CD4-positive, alpha-beta T cell (primary cell): Measurements from ENCODE around the gene SYCN. TPM values are rescaled to one million over a fixed set of nuclear protein-coding genes. Genes with fewer than 3 reads are reported as not detected.

Source experiments
- ATAC-seq: fragments of 200-7000 bp; cut with Tn5 transposase; one replicate; pipeline ENCODE4 v1.10.0; 2022; ENCODE audit warnings: mild to moderate bottlenecking; ENCODE audit not compliant: poor library complexity
- CTCF ChIA-PET: fragments of 350-600 bp; sonication (Branson Sonifier 250); formaldehyde crosslinking; loops from one replicate; lab custom pipeline; 2021; ENCODE audit warnings: antibody characterized with exemption, inconsistent platforms; lab: Charles Lee
- POLR2A ChIA-PET: fragments of 350-600 bp; sonication (Branson Sonifier 250); formaldehyde crosslinking; loops from one replicate; lab custom pipeline; 2021; ENCODE audit warnings: antibody characterized with exemption, inconsistent platforms; lab: Charles Lee
- DNase-seq, 14 experiments: peaks; one replicate each; pipeline ENCODE4 v3.0.0-alpha.2; 2013 to 2020; ENCODE audit warnings: mixed read lengths in 2 of 14
- H3K27ac ChIP-seq, 2 donors: one replicate each; pipeline versions ENCODE4 v1.5.1 to v1.7.0; 2013; ENCODE audit warnings: low read length in 2 of 2, low read depth in 1 of 2, mild to moderate bottlenecking in 1 of 2
- H3K27me3 ChIP-seq, 2 experiments: 1 replicate in 1 of 2; 2 replicates in 1 of 2; pipeline versions ENCODE4 v1.6.1 to v1.7.0; 2013; ENCODE audit warnings: low read length in 2 of 2, control low read depth in 1 of 2, mild to moderate bottlenecking in 1 of 2, moderate library complexity in 1 of 2; ENCODE audit not compliant: insufficient read depth in 2 of 2, control insufficient read depth in 1 of 2
- H3K36me3 ChIP-seq: one replicate; pipeline ENCODE4 v1.6.1; 2013; ENCODE audit warnings: low read length, control low read depth; ENCODE audit not compliant: insufficient read depth
- H3K4me1 ChIP-seq: one replicate; pipeline ENCODE4 v1.6.1; 2013; ENCODE audit warnings: low read length, control low read depth; ENCODE audit not compliant: insufficient read depth
- H3K4me3 ChIP-seq: one replicate; pipeline ENCODE4 v1.5.1; 2013; ENCODE audit warnings: mild to moderate bottlenecking, low read length, moderate library complexity
- H3K9me3 ChIP-seq, 2 experiments: 1 replicate in 1 of 2; 2 replicates in 1 of 2; pipeline versions ENCODE4 v1.6.1 to v1.7.0; 2013; ENCODE audit warnings: low read length in 2 of 2, mild to moderate bottlenecking in 2 of 2, control low read depth in 1 of 2, moderate library complexity in 1 of 2; ENCODE audit not compliant: control insufficient read depth in 1 of 2, insufficient read depth in 1 of 2
- H3K27ac Mint-ChIP-seq: one replicate; pipeline ENCODE4 v1.8.0; 2020; ENCODE audit warnings: mixed read lengths
- H3K27me3 Mint-ChIP-seq: one replicate; pipeline ENCODE4 v1.8.0; 2021; ENCODE audit warnings: mixed read lengths
- H3K36me3 Mint-ChIP-seq: one replicate; pipeline ENCODE4 v1.8.0; 2021; ENCODE audit warnings: low read depth, mixed read lengths
- H3K4me1 Mint-ChIP-seq: one replicate; pipeline ENCODE4 v1.8.0; 2021; ENCODE audit warnings: low read depth, mixed read lengths
- H3K4me3 Mint-ChIP-seq: one replicate; pipeline ENCODE4 v1.8.0; 2020; ENCODE audit warnings: mild to moderate bottlenecking, mixed read lengths
- H3K9me3 Mint-ChIP-seq: one replicate; pipeline ENCODE4 v1.8.0; 2020; ENCODE audit warnings: mixed read lengths
- CTCF ChIP-seq: fragments of 200-600 bp; IDR thresholded peaks from one replicate; pipeline ENCODE4 v1.8.0; 2022; ENCODE audit warnings: antibody characterized with exemption, mild to moderate bottlenecking
- intact Hi-C, 2 experiments: fragments of 100-400 bp; cut with DNase I in 1 of 2; cut with micrococcal nuclease in 1 of 2; formaldehyde crosslinking; loops; one replicate each; pipeline versions ENCODE4 v1.15.1 to v1.9.0; 2023 to 2025; cut with DNase I, micrococcal nuclease
- total RNA-seq, 174 experiments: library from RNA in 2 of 174; stranded (reverse) in 2 of 174; gene quantifications; one replicate each; pipeline ENCODE4 v1.2.3 and lab custom pipeline; 2021 to 2026

SYCN gene
- total RNA-seq, 2 experiments from 2014 or later, result not detected

DNA sequence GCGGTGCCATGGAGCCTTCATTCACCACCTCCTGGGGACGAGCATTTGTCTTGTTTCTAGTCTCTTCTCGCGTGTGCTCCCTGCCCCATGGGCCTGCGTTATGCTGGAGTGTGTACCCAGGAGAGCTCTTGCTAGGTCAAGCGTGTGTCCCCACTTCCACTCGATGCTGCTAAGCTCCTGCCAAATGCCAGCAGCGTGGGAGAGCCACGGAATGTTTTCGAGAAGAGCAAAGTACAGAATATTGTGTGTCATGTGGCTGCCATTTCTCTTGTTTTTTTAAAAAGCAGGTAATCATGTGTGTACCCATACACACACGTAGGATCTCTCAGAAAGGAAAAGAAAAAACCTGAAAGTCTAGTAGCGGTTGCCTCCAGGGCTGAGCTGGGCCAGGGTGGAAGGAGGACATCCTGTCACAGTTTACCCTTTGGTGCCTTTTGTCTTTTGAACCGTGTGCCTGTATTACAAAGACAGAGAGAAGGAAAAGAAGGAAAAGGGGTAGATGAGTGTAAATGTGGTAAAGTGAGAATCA is 49.9 kb downstream of the SYCN start:
- peaks cover 28% of the 10 kb centered on the region for H3K4me1 Mint-ChIP-seq
- H3K27ac Mint-ChIP-seq, result no peak overlapping the region
- Histone ChIP-seq H3K36me3 (peaks cover 2% of the 10 kb centered on the region), H3K27me3 (no peaks in the 10 kb centered on the region), H3K9me3 (no peaks in the 10 kb centered on the region), H3K4me1 (peaks cover 7% of the 10 kb centered on the region), H3K4me3 (no peak overlapping the region), H3K27ac (no peak overlapping the region)
- no peaks in the 10 kb centered on the region for H3K9me3 Mint-ChIP-seq
- no peaks in the 10 kb centered on the region for H3K27me3 Mint-ChIP-seq
- TF ChIP-seq CTCF, result no peak
- ChIA-PET CTCF (no interaction called here), POLR2A (no interaction called here)
- H3K36me3 Mint-ChIP-seq, result no peaks in the 10 kb centered on the region
- ATAC-seq (no peak), DNase-seq (no peak)
- no peak overlapping the region for H3K4me3 Mint-ChIP-seq
- intact Hi-C loops, result no loop called here

Other genes starting within 250 kb of the SYCN start
- not detected for gene FBXO17, start 228.5 kb downstream of the SYCN start, total RNA-seq
- gene FBXO27, start 171.7 kb downstream of the SYCN start, total RNA-seq, result under 1 TPM in 1 of 2 experiments, not detected in 1; 0.11 TPM
- not detected for gene ACP7, start 119.9 kb downstream of the SYCN start, total RNA-seq
- gene PAK4, start 78.5 kb downstream of the SYCN start, total RNA-seq, result 1 to 10 TPM; 2.7 to 6.3 TPM
- gene NCCRP1, start 7.3 kb downstream of the SYCN start, total RNA-seq, result not detected
- gene IFNL3, start 40.7 kb upstream of the SYCN start, total RNA-seq, result not detected
- not detected for gene IFNL4, start 44.6 kb upstream of the SYCN start, total RNA-seq
- not detected for gene IFNL2, start 64.1 kb upstream of the SYCN start, total RNA-seq
- gene IFNL1, start 92.1 kb upstream of the SYCN start, total RNA-seq, result not detected
- 1 to 10 TPM; 2.3 to 2.6 TPM for gene LRFN1, start 116.6 kb upstream of the SYCN start, total RNA-seq
- 100 to 1,000 TPM; 352 to 367 TPM for gene GMFG, start 131.8 kb upstream of the SYCN start, total RNA-seq
- gene SAMD4B, start 138.2 kb upstream of the SYCN start, total RNA-seq, result 10 to 100 TPM; 65.0 to 66.9 TPM
- gene PAF1, start 186.8 kb upstream of the SYCN start, total RNA-seq, result 100 to 1,000 TPM in 1 of 2 experiments, 10 to 100 TPM in 1; 99.6 to 101 TPM
- gene MED29, start 187.1 kb upstream of the SYCN start, total RNA-seq, result 10 to 100 TPM; 45.0 to 46.1 TPM
- 1,000 to 10,000 TPM; 1,278 to 1,362 TPM for gene ZFP36, start 202.6 kb upstream of the SYCN start, total RNA-seq
- 10 to 100 TPM; 80.6 to 81.4 TPM for gene PLEKHG2, start 208.4 kb upstream of the SYCN start, total RNA-seq
- gene RPS16, start 231.7 kb upstream of the SYCN start, total RNA-seq, result 1,000 to 10,000 TPM; 4,625 to 4,839 TPM
- gene SUPT5H, start 241.3 kb upstream of the SYCN start, total RNA-seq, result 100 to 1,000 TPM; 322 to 333 TPM